Cerebellar nuclear complex (tissue), 1 donor: ENCODE data around the gene PPP1R26.

Experiments
- DNase-seq, 2 experiments: peaks; one replicate each; lab custom pipeline; 2025; lab: John Stamatoyannopoulos, UW

PPP1R26 gene

GRCh38 chr9:135488013-135488330, 8.4 kb downstream of the PPP1R26 start:
- no peak for DNase-seq

GRCh38 chr9:135488527-135488926, 8.9 kb downstream of the PPP1R26 start:
- no peak for DNase-seq

DNA sequence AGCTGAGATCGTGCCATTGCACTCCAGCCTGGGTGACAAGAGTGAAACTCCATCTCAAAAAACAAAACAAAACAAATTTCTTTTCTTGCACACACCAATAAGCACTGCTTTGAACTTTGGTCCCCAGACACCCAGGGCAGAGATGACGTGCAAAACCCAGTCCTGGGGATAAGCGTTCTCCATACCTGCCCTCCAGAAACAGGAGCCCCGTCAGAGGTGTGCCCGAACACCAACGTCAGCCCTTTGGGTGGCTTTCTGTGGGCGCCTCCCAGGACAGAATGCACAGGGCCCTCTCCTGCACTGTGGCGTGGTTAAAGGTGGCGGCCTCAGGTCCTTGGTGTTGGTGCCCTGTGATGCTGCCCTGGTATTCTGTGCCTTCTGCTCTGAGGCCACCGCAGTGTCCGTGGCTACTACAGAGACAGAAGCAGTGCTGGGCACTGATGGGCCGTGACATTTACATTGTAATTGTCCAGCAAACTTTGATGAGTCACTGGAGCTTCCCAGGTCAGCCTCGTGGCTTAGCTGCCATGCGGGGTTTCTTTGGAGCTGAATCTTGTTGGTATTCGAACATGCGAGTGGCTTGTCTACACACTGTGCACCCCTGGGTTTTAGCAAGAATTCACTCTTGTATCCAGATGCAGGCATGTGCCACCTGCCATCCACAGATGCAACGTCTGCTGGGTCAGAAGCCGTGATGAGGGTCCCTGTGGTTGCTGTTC, 9.8 kb downstream of the PPP1R26 start:
- no peak for DNase-seq

- no peak for DNase-seq
Observed at GRCh38 chr9:135490166-135490870, 10.7 kb downstream of the PPP1R26 start.

DNA sequence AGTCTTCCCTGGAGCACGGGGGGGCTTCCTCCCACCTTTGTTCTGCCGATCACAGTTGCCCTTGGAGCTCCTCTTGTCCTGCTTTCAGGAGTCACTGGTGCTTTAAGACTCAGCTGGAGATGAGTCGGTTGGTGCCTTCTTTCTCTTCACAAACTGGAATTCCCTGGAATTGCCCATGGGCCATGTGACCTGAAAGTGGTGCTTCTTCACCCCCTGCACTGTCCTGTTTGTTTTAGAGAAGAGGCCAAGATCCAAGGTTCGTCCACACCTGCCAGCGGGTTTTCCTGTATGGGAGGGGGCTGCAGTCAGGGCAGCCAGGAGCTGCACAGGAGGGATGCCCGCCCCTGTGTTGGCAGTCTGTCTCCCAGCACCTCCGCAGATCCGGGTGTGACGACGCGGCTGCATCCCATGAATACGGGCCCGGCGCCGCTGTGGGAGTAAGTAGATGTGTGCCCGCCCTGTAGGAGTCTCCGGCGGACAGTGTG, 11.4 kb downstream of the PPP1R26 start:
- no peak for DNase-seq

GRCh38 chr9:135491764-135492163, 12.2 kb downstream of the PPP1R26 start:
- DNase-seq: no peak

GRCh38 chr9:135492886-135493669, 13.5 kb downstream of the PPP1R26 start:
- DNase-seq: no peak

DNA sequence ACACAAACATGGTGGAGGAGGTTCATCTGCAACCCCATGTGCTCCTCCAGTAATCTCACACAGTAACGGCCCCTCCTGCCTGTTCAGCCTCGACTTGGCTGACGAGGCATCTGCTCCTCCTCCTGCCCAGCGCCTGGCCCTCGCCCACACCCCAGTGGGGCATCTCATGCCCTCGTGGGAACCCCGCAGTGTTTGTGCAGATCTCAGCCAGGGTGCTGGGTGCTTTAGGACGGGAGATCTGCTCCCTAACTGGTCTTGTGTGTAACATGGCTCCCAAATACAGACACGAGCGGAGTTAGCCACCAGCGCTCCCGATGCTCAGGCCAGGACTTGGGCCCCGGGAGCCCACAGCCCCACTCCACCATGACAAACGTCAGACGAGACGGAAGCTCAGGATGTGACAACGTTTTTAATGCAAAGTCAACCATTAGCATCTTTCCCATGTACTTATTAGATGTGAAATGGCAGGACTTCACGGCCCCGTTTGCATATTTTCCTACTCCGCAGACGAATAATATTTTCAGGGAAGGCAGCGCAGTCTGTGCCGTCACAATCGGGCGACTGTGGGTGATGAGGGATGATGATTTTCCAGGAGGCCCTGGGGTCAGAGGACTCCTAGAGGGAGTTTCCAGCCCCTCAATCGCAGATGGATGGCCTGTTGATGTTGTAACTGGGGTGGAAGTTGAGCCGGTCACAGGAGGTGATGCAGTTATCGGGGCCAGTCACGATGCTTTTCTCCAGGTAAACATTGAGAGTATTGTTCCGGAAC, 15.4 kb downstream of the PPP1R26 start:
- DNase-seq: no peak

- DNase-seq: no peak
Observed at GRCh38 chr9:135498381-135499126, 19.0 kb downstream of the PPP1R26 start.

- peak in 1 of 2 experiments; percentile 74 for DNase-seq
Observed at GRCh38 chr9:135499326-135500070, 19.9 kb downstream of the PPP1R26 start.

- no peak for DNase-seq
Observed at GRCh38 chr9:135500071-135500524, 20.5 kb downstream of the PPP1R26 start.

DNA sequence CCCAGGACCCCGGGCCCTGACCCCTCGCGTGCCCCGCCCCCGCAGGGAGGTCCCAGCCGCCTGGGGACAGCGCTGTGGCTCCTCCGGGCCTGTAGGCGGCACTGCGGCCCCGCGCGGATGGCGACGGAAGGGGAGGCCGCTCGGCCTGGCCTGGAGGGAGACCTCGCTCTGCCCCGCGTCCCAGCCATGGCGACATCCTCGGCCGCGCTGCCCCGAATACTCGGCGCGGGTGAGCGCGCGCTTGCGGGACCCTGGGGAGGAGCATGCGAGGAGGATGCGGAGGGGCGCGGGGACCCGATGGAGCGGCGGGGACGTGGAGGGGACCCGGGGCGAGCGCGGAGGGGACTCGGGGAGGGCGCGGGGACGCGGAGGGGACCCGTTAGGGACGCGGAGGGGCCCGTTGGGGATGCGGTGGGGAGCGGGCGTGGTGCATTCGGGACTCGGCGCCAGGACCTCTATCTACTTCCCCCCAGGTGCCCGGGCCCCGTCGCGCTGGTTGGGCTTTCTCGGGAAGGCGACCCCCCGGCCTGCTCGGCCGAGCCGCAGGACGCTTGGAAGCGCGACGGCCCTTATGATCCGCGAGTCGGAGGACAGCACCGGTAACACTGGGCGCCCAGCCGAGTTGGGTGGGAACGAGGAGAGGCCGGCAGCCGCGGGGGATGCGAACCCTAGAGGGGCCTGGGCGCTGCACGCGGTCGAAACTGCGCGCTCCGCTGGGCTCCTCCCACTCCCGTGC, 21.1 kb downstream of the PPP1R26 start, which contains the start of gene MRPS2:
MRPS2 (plus strand) TSS at position 158 of the 736 bp plus-strand sequence; CDS start at position 187, 29 bp downstream.
- DNase-seq: peak in 1 of 2 experiments; percentile 8

GRCh38 chr9:135501261-135502167, 21.9 kb downstream of the PPP1R26 start:
- no peak for DNase-seq

- no peak for DNase-seq
Observed at GRCh38 chr9:135502168-135502872, 22.7 kb downstream of the PPP1R26 start.

GRCh38 chr9:135502873-135503321, 23.3 kb downstream of the PPP1R26 start:
- DNase-seq: no peak

- DNase-seq: no peak
Observed at GRCh38 chr9:135503371-135504261, 24.0 kb downstream of the PPP1R26 start.
